Activated naive CD8-positive, alpha-beta T cell treated with anti-CD3 and anti-CD28 coated beads for 36 hours (primary cell): ENCODE data around the gene ULK4. TPM values are rescaled to one million over a fixed set of nuclear protein-coding genes. Genes with fewer than 3 reads are reported as not detected.
"Not testable (repeated sequence)": the region's sequence is repeated elsewhere in the genome, so short reads cannot be mapped to it uniquely, and the experiment has no call there.

Experiments used
- DNase-seq: peaks from one replicate; pipeline ENCODE4 v3.0.0; 2021
- H3K27ac Mint-ChIP-seq: one replicate; pipeline ENCODE4 v1.8.0; 2022; ENCODE audit warnings: mild to moderate bottlenecking, moderate library complexity, mixed read lengths
- H3K27me3 Mint-ChIP-seq: one replicate; pipeline ENCODE4 v1.8.0; 2022; ENCODE audit warnings: mild to moderate bottlenecking, mixed read lengths
- H3K36me3 Mint-ChIP-seq: one replicate; pipeline ENCODE4 v1.8.0; 2021; ENCODE audit warnings: mild to moderate bottlenecking, mixed read lengths
- H3K4me1 Mint-ChIP-seq: one replicate; pipeline ENCODE4 v1.8.0; 2021; ENCODE audit warnings: mixed read lengths
- H3K4me3 Mint-ChIP-seq: one replicate; pipeline ENCODE4 v1.8.0; 2022; ENCODE audit warnings: mild to moderate bottlenecking, moderate library complexity, mixed read lengths
- H3K9me3 Mint-ChIP-seq: one replicate; pipeline ENCODE4 v1.8.0; 2022; ENCODE audit warnings: mixed read lengths
- total RNA-seq, 2 experiments: library from RNA; stranded (reverse); gene quantifications; one replicate each; pipeline ENCODE4 v1.2.3, GENCODE V29; 2021

ULK4 gene
- total RNA-seq, 2 experiments from 2014 or later = 9.8 to 10.3 TPM

- no peaks in the 10 kb centered on the region for H3K27me3 Mint-ChIP-seq
- H3K4me3 Mint-ChIP-seq = no peak overlapping the region
- DNase-seq = no peak
- H3K9me3 Mint-ChIP-seq = peaks cover 24% of the 10 kb centered on the region
- H3K4me1 Mint-ChIP-seq = no peaks in the 10 kb centered on the region
- no peak overlapping the region for H3K27ac Mint-ChIP-seq
- peaks cover 27% of the 10 kb centered on the region for H3K36me3 Mint-ChIP-seq
Observed at GRCh38 chr3:41565003-41565402, 396.9 kb downstream of the ULK4 start.

DNA sequence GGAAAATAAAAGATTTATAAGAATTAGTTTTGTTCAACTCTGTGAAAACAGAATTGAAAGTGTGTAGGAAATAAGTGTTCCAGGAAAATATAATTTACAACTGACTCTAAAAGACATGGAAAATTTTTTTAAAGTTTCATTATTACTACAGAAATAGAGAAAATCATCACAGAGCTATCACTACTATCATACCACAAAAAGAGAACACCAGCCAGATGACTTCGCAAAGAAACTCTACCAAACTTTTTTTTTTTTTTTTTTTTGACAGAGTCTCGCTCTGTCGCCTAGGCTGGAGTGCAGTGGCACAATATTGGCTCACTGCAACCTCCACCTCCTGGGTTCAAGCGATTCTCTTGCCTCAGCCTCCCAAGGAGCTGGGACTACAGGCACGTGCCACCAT lies 405.7 kb downstream of the ULK4 start:
- Mint-ChIP-seq H3K9me3 (peaks cover 21% of the 10 kb centered on the region), H3K36me3 (peaks cover 18% of the 10 kb centered on the region), H3K4me1 (peaks cover 14% of the 10 kb centered on the region)
- H3K27ac Mint-ChIP-seq, H3K27me3 Mint-ChIP-seq, DNase-seq, H3K4me3 Mint-ChIP-seq: not testable (repeated sequence)

DNA sequence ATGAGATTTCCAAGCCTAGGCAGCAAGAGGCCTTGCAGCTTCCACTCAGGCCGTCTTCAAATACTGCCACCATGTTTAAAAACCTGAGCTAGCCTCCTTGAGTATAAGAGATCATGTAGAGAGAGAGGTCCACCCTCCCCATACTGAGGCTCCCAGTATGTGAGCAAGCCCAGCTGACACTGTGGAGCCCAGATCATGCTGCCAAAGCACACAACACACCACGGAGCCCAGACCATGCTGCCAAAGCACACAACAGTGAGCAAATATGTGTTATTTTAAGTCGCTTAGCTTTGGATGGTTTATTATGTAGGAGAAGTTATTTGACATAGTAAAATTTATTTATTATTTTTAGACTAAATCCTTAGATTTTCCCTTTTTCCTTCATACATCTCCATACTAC lies 428.9 kb downstream of the ULK4 start:
- H3K4me3 Mint-ChIP-seq = no peak overlapping the region
- H3K9me3 Mint-ChIP-seq = peaks cover 3% of the 10 kb centered on the region
- H3K27ac Mint-ChIP-seq = no peak overlapping the region
- H3K4me1 Mint-ChIP-seq = no peaks in the 10 kb centered on the region
- peaks cover 4% of the 10 kb centered on the region for H3K36me3 Mint-ChIP-seq
- DNase-seq = no peak
- H3K27me3 Mint-ChIP-seq = no peaks in the 10 kb centered on the region

GRCh38 chr3:41526995-41527573 lies 434.8 kb downstream of the ULK4 start:
- no peak for DNase-seq
- H3K9me3 Mint-ChIP-seq = no peaks in the 10 kb centered on the region
- H3K4me1 Mint-ChIP-seq = peaks cover 6% of the 10 kb centered on the region
- H3K36me3 Mint-ChIP-seq = no peaks in the 10 kb centered on the region
- no peaks in the 10 kb centered on the region for H3K27me3 Mint-ChIP-seq
- H3K27ac Mint-ChIP-seq = no peak overlapping the region
- H3K4me3 Mint-ChIP-seq = no peak overlapping the region

- no peak overlapping the region for H3K4me3 Mint-ChIP-seq
- H3K27me3 Mint-ChIP-seq = no peaks in the 10 kb centered on the region
Observed at GRCh38 chr3:41525303-41526064, 436.4 kb downstream of the ULK4 start.

GRCh38 chr3:41523897-41524296 lies 438.0 kb downstream of the ULK4 start:
- no peak for DNase-seq
- Mint-ChIP-seq H3K36me3 (peaks cover 2% of the 10 kb centered on the region), H3K4me1 (peaks cover 10% of the 10 kb centered on the region), H3K27ac (no peak overlapping the region), H3K4me3 (no peak overlapping the region), H3K27me3 (no peaks in the 10 kb centered on the region), H3K9me3 (peaks cover 2% of the 10 kb centered on the region)

More at GRCh38 chr3:41525303-41526064, 436.4 kb downstream of the ULK4 start:
- H3K27ac Mint-ChIP-seq = no peak overlapping the region
- no peak for DNase-seq
- H3K9me3 Mint-ChIP-seq = peaks cover 2% of the 10 kb centered on the region
- peaks cover 10% of the 10 kb centered on the region for H3K4me1 Mint-ChIP-seq
- peaks cover 2% of the 10 kb centered on the region for H3K36me3 Mint-ChIP-seq

DNA sequence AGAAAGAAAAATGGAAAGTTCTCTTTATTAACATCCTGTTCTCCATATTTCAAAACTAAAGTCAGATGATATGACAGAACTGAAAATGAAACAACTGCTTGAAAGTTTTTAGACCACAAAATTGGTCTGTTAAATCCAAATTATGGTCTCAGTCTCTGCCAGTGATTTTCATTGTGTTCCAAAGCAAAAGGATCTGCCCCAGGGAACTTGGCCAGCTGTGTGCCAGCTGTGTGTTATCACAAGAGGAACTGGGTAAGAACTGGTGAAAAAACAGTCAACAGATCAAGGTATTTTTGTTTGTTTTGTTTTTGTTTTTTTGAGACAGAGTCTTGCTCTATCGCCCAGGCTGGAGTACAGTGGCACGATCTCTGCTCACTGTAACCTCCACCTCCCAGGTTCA lies 439.3 kb downstream of the ULK4 start:
- DNase-seq = no peak
- H3K9me3 Mint-ChIP-seq = peaks cover 2% of the 10 kb centered on the region
- H3K4me1 Mint-ChIP-seq = peaks cover 10% of the 10 kb centered on the region
- H3K36me3 Mint-ChIP-seq = peaks cover 2% of the 10 kb centered on the region
- no peaks in the 10 kb centered on the region for H3K27me3 Mint-ChIP-seq
- H3K4me3 Mint-ChIP-seq = no peak overlapping the region
- H3K27ac Mint-ChIP-seq = no peak overlapping the region

GRCh38 chr3:41521010-41521655 lies 440.8 kb downstream of the ULK4 start:
- DNase-seq = no peak
- no peaks in the 10 kb centered on the region for H3K27me3 Mint-ChIP-seq
- H3K36me3 Mint-ChIP-seq = peaks cover 5% of the 10 kb centered on the region
- no peak overlapping the region for H3K4me3 Mint-ChIP-seq
- H3K4me1 Mint-ChIP-seq = peaks cover 10% of the 10 kb centered on the region
- H3K27ac Mint-ChIP-seq = no peak overlapping the region
- peaks cover 6% of the 10 kb centered on the region for H3K9me3 Mint-ChIP-seq

GRCh38 chr3:41519746-41520145 lies 442.2 kb downstream of the ULK4 start:
- no peak for DNase-seq
- H3K27me3 Mint-ChIP-seq = no peaks in the 10 kb centered on the region
- H3K9me3 Mint-ChIP-seq = peaks cover 10% of the 10 kb centered on the region
- H3K4me1 Mint-ChIP-seq = peaks cover 10% of the 10 kb centered on the region
- no peak overlapping the region for H3K27ac Mint-ChIP-seq
- H3K36me3 Mint-ChIP-seq = peaks cover 11% of the 10 kb centered on the region
- no peak overlapping the region for H3K4me3 Mint-ChIP-seq

DNA sequence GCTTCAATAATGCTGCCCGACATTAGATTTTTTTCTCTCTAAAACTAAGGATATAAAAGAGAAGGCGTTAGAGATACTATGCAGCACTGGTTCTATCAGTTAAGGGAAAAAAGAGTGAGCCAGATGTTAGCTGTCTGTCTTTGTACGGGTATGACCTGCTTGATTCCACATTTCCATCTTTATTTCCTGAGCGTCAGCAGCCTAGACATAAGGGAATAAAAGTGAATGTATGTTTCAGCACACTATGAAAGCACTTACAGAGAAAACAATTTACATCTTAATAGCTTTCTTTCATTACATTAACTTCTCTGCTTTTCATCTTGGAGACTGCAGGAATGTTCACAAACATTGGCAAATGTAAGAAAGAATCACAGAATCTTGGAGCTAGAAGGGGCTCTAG lies 443.3 kb downstream of the ULK4 start:
- Mint-ChIP-seq H3K27me3 (no peaks in the 10 kb centered on the region), H3K9me3 (peaks cover 13% of the 10 kb centered on the region), H3K4me3 (no peak overlapping the region), H3K36me3 (peaks cover 14% of the 10 kb centered on the region), H3K27ac (no peak overlapping the region), H3K4me1 (peaks cover 10% of the 10 kb centered on the region)
- no peak for DNase-seq

DNA sequence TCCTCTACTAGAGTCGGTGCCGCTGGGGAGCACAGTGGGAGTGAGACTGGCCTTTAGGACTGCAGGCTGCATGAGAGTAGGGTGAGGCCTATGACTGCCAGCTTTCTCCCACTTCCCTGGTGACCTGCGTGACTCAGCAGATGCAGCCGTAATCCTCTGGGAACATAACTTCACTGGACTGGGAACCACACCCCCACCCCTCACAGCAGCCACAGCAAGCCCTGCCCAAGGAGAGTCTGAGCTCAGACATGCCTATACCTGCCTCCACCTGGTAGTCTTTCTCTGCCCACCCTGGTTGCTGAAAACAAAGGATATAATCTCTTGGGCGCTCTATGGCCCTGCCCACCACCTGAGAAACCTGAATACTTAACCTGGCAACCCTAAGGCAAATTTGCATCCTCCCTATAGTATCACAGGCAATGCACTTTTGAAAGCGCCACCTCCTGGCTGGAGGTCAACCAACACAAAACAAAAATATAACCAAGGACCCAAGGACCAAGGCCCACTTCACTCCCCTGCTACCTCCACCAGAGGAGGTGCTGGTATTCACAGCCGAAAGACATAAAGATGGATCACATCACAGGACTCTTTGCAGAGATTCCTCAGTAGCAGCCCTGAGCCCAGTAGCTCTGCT lies 453.7 kb downstream of the ULK4 start:
- no peak overlapping the region for H3K27ac Mint-ChIP-seq
- no peak for DNase-seq
- peaks cover 20% of the 10 kb centered on the region for H3K36me3 Mint-ChIP-seq
- H3K27me3 Mint-ChIP-seq = no peaks in the 10 kb centered on the region
- peaks cover 5% of the 10 kb centered on the region for H3K4me1 Mint-ChIP-seq
- no peak overlapping the region for H3K4me3 Mint-ChIP-seq
- peaks cover 26% of the 10 kb centered on the region for H3K9me3 Mint-ChIP-seq

- H3K27ac Mint-ChIP-seq = no peak overlapping the region
- no peak for DNase-seq
- H3K36me3 Mint-ChIP-seq = peaks cover 15% of the 10 kb centered on the region
- no peak overlapping the region for H3K4me3 Mint-ChIP-seq
- H3K27me3 Mint-ChIP-seq = no peaks in the 10 kb centered on the region
- peaks cover 5% of the 10 kb centered on the region for H3K4me1 Mint-ChIP-seq
- H3K9me3 Mint-ChIP-seq = peaks cover 20% of the 10 kb centered on the region
Observed at GRCh38 chr3:41507336-41508062, 454.4 kb downstream of the ULK4 start.

- Mint-ChIP-seq H3K4me1 (peaks cover 5% of the 10 kb centered on the region), H3K27me3 (no peaks in the 10 kb centered on the region), H3K27ac (no peak overlapping the region), H3K36me3 (peaks cover 2% of the 10 kb centered on the region), H3K9me3 (peaks cover 5% of the 10 kb centered on the region), H3K4me3 (no peak overlapping the region)
- DNase-seq = no peak
Observed at GRCh38 chr3:41503998-41504623, 457.8 kb downstream of the ULK4 start.

DNA sequence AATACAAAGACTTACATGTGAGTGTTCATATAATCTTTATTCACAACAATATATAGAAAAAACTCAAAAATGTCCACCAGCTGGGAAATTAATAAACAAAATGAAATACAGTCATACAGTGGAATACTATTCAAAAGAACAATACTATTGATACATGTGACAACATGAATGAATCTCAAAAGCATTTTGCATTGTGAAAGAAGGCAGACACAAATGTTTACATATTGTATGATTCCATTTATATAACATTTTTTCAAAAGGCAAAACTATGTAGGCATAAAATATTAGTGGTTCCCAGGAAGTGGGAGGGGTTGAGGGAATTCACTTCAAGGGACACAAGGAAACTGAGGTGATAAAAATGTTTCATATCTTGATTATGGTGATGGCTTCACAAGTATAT lies 459.4 kb downstream of the ULK4 start:
- Mint-ChIP-seq H3K36me3 (no peaks in the 10 kb centered on the region), H3K27ac (no peak overlapping the region), H3K4me1 (peaks cover 5% of the 10 kb centered on the region), H3K27me3 (no peaks in the 10 kb centered on the region), H3K9me3 (no peaks in the 10 kb centered on the region), H3K4me3 (no peak overlapping the region)
- DNase-seq = no peak
